SK-N-SH (cell line): Measurements from ENCODE around the gene OR52K2.

Experiments
- CHD2 ChIP-seq: fragments of 150-350 bp; IDR thresholded peaks from 2 replicates; pipeline ENCODE4 v1.6.1; 2018; ENCODE audit warnings: low read length; ENCODE audit not compliant: partially characterized antibody
- CTCF ChIP-seq: fragments of 200-600 bp; sonication (generic); IDR thresholded peaks from 2 replicates; pipeline ENCODE4 v1.6.1; 2017; ENCODE audit warnings: antibody characterized with exemption, mild to moderate bottlenecking, moderate library complexity
- EP300 ChIP-seq, 2 experiments: IDR thresholded peaks; 2 replicates each; pipeline versions ENCODE4 v1.4.0 to v1.6.1; 2012; ENCODE audit warnings: borderline replicate concordance in 1 of 2, low read depth in 1 of 2, low read length in 1 of 2
- FOXJ3 ChIP-seq: sonication (generic); formaldehyde crosslinking; IDR thresholded peaks from 2 replicates; pipeline ENCODE4 v1.5.1; 2020; ENCODE audit warnings: mild to moderate bottlenecking, missing genetic modification reagents
- GABPA ChIP-seq: IDR thresholded peaks from 2 replicates; pipeline ENCODE4 v1.4.0; 2012; ENCODE audit warnings: low read depth, mild to moderate bottlenecking
- NRF1 ChIP-seq: IDR thresholded peaks from 2 replicates; pipeline ENCODE4 v1.6.1; 2012; ENCODE audit warnings: low read depth, mild to moderate bottlenecking, low read length
- POLR2AphosphoS5 ChIP-seq: IDR thresholded peaks from 2 replicates; pipeline ENCODE4 v1.6.1; 2012; ENCODE audit warnings: low read depth, low read length
- RAD21 ChIP-seq: IDR thresholded peaks from 2 replicates; pipeline ENCODE4 v1.6.1; 2012; ENCODE audit warnings: mild to moderate bottlenecking, low read length
- RFX5 ChIP-seq: IDR thresholded peaks from 2 replicates; pipeline ENCODE4 v1.6.1; 2012; ENCODE audit warnings: mild to moderate bottlenecking, improper control_type of control experiment, low read length
- SMC3 ChIP-seq: IDR thresholded peaks from 2 replicates; pipeline ENCODE4 v1.6.1; 2012; ENCODE audit warnings: low read depth, low read length, improper control_type of control experiment
- TCF12 ChIP-seq: IDR thresholded peaks from 2 replicates; pipeline ENCODE4 v1.4.0; 2012
- USF2 ChIP-seq: fragments of 150-350 bp; IDR thresholded peaks from 2 replicates; pipeline ENCODE4 v1.6.1; 2017; ENCODE audit warnings: antibody characterized with exemption, low read length, low read depth, borderline replicate concordance
- TF ChIP-seq, protein P1 (sequence below): IDR thresholded peaks from 2 replicates; pipeline ENCODE4 v1.4.0; 2012; ENCODE audit warnings: low read depth
- TF ChIP-seq, protein P2 (sequence below): IDR thresholded peaks from 2 replicates; pipeline ENCODE4 v1.6.1; 2012; ENCODE audit warnings: mild to moderate bottlenecking, low read depth, low read length, moderate library complexity

- TF ChIP-seq TCF12 = no peak
- TF ChIP-seq RAD21 = no peak
- no peak for TF ChIP-seq FOXJ3 (CRISPR knock-in tag)
- TF ChIP-seq EP300 (IDR thresholded peaks at IDR 0.05; ENCODE audit: borderline replicate concordance in 1 of 2, low read depth in 1 of 2, low read length in 1 of 2) = no peak
- TF ChIP-seq, protein P1, sequence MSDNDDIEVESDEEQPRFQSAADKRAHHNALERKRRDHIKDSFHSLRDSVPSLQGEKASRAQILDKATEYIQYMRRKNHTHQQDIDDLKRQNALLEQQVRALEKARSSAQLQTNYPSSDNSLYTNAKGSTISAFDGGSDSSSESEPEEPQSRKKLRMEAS = no peak
- TF ChIP-seq CTCF = no peak
- TF ChIP-seq GABPA = no peak
- TF ChIP-seq POLR2AphosphoS5 = no peak
- TF ChIP-seq NRF1 = no peak
- TF ChIP-seq CHD2 = no peak
- TF ChIP-seq SMC3 = no peak
- TF ChIP-seq RFX5 = no peak
- TF ChIP-seq USF2 = no peak
- TF ChIP-seq, protein P2, sequence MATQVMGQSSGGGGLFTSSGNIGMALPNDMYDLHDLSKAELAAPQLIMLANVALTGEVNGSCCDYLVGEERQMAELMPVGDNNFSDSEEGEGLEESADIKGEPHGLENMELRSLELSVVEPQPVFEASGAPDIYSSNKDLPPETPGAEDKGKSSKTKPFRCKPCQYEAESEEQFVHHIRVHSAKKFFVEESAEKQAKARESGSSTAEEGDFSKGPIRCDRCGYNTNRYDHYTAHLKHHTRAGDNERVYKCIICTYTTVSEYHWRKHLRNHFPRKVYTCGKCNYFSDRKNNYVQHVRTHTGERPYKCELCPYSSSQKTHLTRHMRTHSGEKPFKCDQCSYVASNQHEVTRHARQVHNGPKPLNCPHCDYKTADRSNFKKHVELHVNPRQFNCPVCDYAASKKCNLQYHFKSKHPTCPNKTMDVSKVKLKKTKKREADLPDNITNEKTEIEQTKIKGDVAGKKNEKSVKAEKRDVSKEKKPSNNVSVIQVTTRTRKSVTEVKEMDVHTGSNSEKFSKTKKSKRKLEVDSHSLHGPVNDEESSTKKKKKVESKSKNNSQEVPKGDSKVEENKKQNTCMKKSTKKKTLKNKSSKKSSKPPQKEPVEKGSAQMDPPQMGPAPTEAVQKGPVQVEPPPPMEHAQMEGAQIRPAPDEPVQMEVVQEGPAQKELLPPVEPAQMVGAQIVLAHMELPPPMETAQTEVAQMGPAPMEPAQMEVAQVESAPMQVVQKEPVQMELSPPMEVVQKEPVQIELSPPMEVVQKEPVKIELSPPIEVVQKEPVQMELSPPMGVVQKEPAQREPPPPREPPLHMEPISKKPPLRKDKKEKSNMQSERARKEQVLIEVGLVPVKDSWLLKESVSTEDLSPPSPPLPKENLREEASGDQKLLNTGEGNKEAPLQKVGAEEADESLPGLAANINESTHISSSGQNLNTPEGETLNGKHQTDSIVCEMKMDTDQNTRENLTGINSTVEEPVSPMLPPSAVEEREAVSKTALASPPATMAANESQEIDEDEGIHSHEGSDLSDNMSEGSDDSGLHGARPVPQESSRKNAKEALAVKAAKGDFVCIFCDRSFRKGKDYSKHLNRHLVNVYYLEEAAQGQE = no peak
Measured at GRCh38 chr11:4495487-4495886, 46.4 kb downstream of the OR52K2 start.
